HepG2 (cell line): ENCODE measurements around the gene VAT1L.

Experiments used
- CEBPG ChIP-seq: IDR thresholded peaks from 2 replicates; pipeline ENCODE4 v1.6.1; 2016
- ETV5 ChIP-seq: IDR thresholded peaks from 2 replicates; pipeline ENCODE4 v1.6.1; 2018; ENCODE audit warnings: missing biosample characterization, missing genetic modification reagents, inconsistent platforms, borderline replicate concordance
- FOSL2 ChIP-seq: sonication (generic); formaldehyde crosslinking; IDR thresholded peaks from 2 replicates; pipeline ENCODE4 v1.4.0; 2020; ENCODE audit warnings: missing genetic modification reagents
- HDAC6 ChIP-seq: fragments of 200-600 bp; sonication (generic); IDR thresholded peaks from 2 replicates; pipeline ENCODE4 v1.7.0; 2017; ENCODE audit warnings: mild to moderate bottlenecking, antibody characterized with exemption, low read length, low read depth
- MAZ ChIP-seq, 2 experiments: sonication (generic) in 1 of 2; formaldehyde crosslinking in 1 of 2; IDR thresholded peaks; 2 replicates each; pipeline versions ENCODE4 v1.5.0 to v1.6.1; 2012 to 2020; ENCODE audit warnings: low read depth in 2 of 2, mild to moderate bottlenecking in 2 of 2, borderline replicate concordance in 1 of 2, improper control_type of control experiment in 1 of 2, low read length in 1 of 2, missing genetic modification reagents in 1 of 2, moderate library complexity in 1 of 2
- POLR2AphosphoS2 ChIP-seq: IDR thresholded peaks from 2 replicates; pipeline ENCODE4 v1.6.1; 2011; ENCODE audit warnings: low read depth, low read length, improper control_type of control experiment
- TAF1 ChIP-seq: sonication (generic); formaldehyde crosslinking; IDR thresholded peaks from 2 replicates; pipeline ENCODE4 v1.4.0; 2020; ENCODE audit warnings: missing genetic modification reagents
- ZNF207 ChIP-seq: fragments of 450-650 bp; IDR thresholded peaks from 2 replicates; pipeline ENCODE4 v1.6.1; 2016; ENCODE audit warnings: antibody characterized with exemption, borderline replicate concordance
- TF ChIP-seq, protein P1 (sequence below): sonication (generic); formaldehyde crosslinking; IDR thresholded peaks from 2 replicates; pipeline ENCODE4 v1.5.0; 2020; ENCODE audit warnings: mild to moderate bottlenecking, missing genetic modification reagents, moderate library complexity
- TF ChIP-seq, protein P2 (sequence below): sonication (generic); formaldehyde crosslinking; IDR thresholded peaks from 2 replicates; pipeline ENCODE4 v1.4.0; 2020; ENCODE audit warnings: low read depth, missing genetic modification reagents
- TF ChIP-seq, protein P3 (sequence below): sonication (generic); formaldehyde crosslinking; IDR thresholded peaks from 2 replicates; pipeline ENCODE4 v1.4.0; 2020; ENCODE audit warnings: mild to moderate bottlenecking, missing genetic modification reagents
- TF ChIP-seq, protein P4 (sequence below): IDR thresholded peaks from 2 replicates; pipeline ENCODE4 v1.6.1; 2016
- TF ChIP-seq, protein P5 (sequence below): sonication (generic); formaldehyde crosslinking; IDR thresholded peaks from one replicate; pipeline ENCODE4 v1.5.1; 2020; ENCODE audit warnings: mild to moderate bottlenecking, missing genetic modification reagents; ENCODE audit errors: not compliant biosample characterization
- TF ChIP-seq, protein P6 (sequence below), 2 experiments: IDR thresholded peaks; 2 replicates each; pipeline ENCODE4 v1.6.1; 2011 to 2012; ENCODE audit warnings: low read length in 2 of 2, borderline replicate concordance in 1 of 2, low read depth in 1 of 2, mild to moderate bottlenecking in 1 of 2, moderate library complexity in 1 of 2

DNA sequence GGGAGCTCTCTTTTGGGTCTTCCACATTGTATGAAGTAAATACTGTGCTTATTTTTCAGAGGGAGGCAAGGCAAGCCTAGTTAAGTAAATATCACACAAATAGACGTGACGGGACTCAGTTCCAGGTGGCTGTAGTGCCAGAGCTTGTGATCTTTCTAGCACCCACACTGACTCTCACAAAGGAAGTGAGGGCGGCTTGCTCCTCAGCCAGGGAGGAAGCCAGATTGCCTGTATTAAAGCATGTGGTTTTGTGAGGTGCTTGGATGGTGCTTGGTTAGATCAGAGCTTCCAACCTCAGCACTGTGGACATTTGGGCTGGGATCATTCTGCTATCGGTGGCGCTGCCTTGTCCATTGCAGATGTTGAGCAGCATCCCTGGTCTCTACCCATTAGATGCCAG lies 80.1 kb downstream of the VAT1L start:
- TF ChIP-seq TAF1 (CRISPR knock-in tag) (no peak), ZNF207 (no peak), CEBPG (no peak), MAZ (IDR thresholded peaks at IDR 0.05; ENCODE audit: borderline replicate concordance, low read depth, low read length) (no peak), MAZ (CRISPR knock-in tag; IDR thresholded peaks at IDR 0.05; ENCODE audit: low read depth) (no peak), FOSL2 (CRISPR knock-in tag) (no peak), HDAC6 (no peak), ETV5 (CRISPR knock-in tag) (no peak), POLR2AphosphoS2 (no peak)
- TF ChIP-seq, protein P1, sequence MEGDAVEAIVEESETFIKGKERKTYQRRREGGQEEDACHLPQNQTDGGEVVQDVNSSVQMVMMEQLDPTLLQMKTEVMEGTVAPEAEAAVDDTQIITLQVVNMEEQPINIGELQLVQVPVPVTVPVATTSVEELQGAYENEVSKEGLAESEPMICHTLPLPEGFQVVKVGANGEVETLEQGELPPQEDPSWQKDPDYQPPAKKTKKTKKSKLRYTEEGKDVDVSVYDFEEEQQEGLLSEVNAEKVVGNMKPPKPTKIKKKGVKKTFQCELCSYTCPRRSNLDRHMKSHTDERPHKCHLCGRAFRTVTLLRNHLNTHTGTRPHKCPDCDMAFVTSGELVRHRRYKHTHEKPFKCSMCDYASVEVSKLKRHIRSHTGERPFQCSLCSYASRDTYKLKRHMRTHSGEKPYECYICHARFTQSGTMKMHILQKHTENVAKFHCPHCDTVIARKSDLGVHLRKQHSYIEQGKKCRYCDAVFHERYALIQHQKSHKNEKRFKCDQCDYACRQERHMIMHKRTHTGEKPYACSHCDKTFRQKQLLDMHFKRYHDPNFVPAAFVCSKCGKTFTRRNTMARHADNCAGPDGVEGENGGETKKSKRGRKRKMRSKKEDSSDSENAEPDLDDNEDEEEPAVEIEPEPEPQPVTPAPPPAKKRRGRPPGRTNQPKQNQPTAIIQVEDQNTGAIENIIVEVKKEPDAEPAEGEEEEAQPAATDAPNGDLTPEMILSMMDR (CRISPR knock-in tag): no peak
- TF ChIP-seq, protein P2, sequence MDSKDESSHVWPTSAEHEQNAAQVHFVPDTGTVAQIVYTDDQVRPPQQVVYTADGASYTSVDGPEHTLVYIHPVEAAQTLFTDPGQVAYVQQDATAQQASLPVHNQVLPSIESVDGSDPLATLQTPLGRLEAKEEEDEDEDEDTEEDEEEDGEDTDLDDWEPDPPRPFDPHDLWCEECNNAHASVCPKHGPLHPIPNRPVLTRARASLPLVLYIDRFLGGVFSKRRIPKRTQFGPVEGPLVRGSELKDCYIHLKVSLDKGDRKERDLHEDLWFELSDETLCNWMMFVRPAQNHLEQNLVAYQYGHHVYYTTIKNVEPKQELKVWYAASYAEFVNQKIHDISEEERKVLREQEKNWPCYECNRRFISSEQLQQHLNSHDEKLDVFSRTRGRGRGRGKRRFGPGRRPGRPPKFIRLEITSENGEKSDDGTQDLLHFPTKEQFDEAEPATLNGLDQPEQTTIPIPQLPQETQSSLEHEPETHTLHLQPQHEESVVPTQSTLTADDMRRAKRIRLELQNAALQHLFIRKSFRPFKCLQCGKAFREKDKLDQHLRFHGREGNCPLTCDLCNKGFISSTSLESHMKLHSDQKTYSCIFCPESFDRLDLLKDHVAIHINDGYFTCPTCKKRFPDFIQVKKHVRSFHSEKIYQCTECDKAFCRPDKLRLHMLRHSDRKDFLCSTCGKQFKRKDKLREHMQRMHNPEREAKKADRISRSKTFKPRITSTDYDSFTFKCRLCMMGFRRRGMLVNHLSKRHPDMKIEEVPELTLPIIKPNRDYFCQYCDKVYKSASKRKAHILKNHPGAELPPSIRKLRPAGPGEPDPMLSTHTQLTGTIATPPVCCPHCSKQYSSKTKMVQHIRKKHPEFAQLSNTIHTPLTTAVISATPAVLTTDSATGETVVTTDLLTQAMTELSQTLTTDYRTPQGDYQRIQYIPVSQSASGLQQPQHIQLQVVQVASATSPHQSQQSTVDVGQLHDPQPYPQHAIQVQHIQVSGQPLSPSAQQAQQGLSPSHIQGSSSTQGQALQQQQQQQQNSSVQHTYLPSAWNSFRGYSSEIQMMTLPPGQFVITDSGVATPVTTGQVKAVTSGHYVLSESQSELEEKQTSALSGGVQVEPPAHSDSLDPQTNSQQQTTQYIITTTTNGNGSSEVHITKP (CRISPR knock-in tag): no peak
- TF ChIP-seq, protein P3, sequence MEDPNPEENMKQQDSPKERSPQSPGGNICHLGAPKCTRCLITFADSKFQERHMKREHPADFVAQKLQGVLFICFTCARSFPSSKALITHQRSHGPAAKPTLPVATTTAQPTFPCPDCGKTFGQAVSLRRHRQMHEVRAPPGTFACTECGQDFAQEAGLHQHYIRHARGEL (CRISPR knock-in tag): no peak
- TF ChIP-seq, protein P4, sequence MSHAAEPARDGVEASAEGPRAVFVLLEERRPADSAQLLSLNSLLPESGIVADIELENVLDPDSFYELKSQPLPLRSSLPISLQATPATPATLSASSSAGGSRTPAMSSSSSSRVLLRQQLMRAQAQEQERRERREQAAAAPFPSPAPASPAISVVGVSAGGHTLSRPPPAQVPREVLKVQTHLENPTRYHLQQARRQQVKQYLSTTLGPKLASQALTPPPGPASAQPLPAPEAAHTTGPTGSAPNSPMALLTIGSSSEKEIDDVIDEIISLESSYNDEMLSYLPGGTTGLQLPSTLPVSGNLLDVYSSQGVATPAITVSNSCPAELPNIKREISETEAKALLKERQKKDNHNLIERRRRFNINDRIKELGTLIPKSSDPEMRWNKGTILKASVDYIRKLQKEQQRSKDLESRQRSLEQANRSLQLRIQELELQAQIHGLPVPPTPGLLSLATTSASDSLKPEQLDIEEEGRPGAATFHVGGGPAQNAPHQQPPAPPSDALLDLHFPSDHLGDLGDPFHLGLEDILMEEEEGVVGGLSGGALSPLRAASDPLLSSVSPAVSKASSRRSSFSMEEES: no peak
- TF ChIP-seq, protein P5, sequence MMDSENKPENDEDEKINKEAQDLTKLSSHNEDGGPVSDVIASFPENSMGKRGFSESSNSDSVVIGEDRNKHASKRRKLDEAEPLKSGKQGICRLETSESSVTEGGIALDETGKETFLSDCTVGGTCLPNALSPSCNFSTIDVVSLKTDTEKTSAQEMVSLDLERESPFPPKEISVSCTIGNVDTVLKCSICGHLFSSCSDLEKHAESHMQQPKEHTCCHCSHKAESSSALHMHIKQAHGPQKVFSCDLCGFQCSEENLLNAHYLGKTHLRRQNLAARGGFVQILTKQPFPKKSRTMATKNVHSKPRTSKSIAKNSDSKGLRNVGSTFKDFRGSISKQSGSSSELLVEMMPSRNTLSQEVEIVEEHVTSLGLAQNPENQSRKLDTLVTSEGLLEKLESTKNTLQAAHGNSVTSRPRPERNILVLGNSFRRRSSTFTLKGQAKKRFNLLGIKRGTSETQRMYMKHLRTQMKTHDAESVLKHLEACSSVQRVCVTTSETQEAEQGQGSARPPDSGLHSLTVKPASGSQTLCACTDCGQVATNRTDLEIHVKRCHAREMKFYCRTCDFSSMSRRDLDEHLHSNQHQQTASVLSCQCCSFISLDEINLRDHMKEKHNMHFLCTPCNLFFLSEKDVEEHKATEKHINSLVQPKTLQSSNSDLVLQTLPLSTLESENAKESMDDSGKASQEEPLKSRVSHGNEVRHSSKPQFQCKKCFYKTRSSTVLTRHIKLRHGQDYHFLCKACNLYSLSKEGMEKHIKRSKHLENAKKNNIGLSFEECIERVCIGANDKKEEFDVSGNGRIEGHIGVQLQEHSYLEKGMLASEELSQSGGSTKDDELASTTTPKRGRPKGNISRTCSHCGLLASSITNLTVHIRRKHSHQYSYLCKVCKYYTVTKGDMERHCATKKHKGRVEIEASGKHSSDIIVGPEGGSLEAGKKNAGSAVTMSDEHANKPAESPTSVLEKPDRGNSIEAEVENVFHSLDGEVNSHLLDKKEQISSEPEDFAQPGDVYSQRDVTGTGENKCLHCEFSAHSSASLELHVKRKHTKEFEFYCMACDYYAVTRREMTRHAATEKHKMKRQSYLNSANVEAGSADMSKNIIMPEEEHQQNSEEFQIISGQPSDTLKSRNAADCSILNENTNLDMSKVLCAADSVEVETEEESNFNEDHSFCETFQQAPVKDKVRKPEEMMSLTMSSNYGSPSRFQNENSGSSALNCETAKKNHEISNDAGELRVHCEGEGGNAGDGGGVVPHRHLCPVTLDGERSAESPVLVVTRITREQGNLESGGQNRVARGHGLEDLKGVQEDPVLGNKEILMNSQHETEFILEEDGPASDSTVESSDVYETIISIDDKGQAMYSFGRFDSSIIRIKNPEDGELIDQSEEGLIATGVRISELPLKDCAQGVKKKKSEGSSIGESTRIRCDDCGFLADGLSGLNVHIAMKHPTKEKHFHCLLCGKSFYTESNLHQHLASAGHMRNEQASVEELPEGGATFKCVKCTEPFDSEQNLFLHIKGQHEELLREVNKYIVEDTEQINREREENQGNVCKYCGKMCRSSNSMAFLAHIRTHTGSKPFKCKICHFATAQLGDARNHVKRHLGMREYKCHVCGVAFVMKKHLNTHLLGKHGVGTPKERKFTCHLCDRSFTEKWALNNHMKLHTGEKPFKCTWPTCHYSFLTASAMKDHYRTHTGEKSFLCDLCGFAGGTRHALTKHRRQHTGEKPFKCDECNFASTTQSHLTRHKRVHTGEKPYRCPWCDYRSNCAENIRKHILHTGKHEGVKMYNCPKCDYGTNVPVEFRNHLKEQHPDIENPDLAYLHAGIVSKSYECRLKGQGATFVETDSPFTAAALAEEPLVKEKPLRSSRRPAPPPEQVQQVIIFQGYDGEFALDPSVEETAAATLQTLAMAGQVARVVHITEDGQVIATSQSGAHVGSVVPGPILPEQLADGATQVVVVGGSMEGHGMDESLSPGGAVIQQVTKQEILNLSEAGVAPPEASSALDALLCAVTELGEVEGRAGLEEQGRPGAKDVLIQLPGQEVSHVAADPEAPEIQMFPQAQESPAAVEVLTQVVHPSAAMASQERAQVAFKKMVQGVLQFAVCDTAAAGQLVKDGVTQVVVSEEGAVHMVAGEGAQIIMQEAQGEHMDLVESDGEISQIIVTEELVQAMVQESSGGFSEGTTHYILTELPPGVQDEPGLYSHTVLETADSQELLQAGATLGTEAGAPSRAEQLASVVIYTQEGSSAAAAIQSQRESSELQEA (CRISPR knock-in tag): no peak
- TF ChIP-seq, protein P6, sequence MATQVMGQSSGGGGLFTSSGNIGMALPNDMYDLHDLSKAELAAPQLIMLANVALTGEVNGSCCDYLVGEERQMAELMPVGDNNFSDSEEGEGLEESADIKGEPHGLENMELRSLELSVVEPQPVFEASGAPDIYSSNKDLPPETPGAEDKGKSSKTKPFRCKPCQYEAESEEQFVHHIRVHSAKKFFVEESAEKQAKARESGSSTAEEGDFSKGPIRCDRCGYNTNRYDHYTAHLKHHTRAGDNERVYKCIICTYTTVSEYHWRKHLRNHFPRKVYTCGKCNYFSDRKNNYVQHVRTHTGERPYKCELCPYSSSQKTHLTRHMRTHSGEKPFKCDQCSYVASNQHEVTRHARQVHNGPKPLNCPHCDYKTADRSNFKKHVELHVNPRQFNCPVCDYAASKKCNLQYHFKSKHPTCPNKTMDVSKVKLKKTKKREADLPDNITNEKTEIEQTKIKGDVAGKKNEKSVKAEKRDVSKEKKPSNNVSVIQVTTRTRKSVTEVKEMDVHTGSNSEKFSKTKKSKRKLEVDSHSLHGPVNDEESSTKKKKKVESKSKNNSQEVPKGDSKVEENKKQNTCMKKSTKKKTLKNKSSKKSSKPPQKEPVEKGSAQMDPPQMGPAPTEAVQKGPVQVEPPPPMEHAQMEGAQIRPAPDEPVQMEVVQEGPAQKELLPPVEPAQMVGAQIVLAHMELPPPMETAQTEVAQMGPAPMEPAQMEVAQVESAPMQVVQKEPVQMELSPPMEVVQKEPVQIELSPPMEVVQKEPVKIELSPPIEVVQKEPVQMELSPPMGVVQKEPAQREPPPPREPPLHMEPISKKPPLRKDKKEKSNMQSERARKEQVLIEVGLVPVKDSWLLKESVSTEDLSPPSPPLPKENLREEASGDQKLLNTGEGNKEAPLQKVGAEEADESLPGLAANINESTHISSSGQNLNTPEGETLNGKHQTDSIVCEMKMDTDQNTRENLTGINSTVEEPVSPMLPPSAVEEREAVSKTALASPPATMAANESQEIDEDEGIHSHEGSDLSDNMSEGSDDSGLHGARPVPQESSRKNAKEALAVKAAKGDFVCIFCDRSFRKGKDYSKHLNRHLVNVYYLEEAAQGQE (IDR thresholded peaks at IDR 0.05; ENCODE audit: borderline replicate concordance in 1 of 2, low read depth in 1 of 2, low read length in 2 of 2): no peak
